SIG-M5 treated with dmso at 0.1 percent for 504 hours (cell line): Measurements from ENCODE around the gene TCN1.
A peak's percentile ranks its signal among the peaks of the same experiment; 100 is the strongest.
"Not testable (repeated sequence)": the region's sequence is repeated elsewhere in the genome, so short reads cannot be mapped to it uniquely, and the experiment has no call there.

Source experiments
- DNase-seq: peaks from one replicate; lab custom pipeline; 2025; ENCODE audit not compliant: unreplicated experiment; lab: John Stamatoyannopoulos, UW

TCN1 gene

DNA sequence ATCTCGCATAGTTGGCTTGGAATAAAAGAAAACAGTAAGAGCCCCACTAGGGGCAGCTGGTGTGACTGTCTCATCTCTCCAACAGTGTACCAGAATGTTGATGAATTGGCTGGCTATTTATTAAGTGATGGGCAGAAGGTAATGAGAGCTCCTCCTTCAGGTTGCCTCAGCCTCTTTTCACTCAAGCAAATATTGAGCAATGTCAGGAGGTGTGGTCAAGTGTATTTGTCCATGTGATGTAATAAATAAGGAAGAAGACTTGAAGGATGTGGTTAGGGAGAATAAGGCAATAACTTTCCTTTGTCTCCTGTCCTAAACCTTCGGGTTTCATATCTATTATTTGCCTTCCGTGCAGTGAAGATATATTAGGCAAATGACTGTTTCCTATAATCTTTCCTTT lies at the start of gene TCN1:
Gene TCN1, minus strand, starts transcription at position 91 of the 400 bp plus-strand sequence. Its CDS starts 17 bp downstream, at position 74.
- DNase-seq, result peak; percentile 90

DNA sequence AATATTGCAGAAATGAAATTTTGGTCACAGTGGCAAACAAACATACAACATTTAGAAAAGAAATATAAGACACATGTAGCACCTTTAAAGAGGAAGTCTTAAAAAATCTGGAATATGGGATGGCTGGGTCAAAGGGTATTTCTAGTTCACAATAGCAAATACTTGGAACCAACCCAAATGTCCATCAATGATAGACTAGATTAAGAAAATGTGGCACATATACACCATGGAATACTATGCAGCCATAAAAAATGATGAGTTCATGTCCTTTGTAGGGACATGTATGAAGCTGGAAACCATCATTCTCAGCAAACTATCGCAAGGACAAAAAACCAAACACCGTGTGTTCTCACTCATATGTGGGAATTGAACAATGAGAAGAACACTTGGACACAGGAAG lies 37.3 kb upstream of the TCN1 start:
- not testable (repeated sequence) for DNase-seq

GRCh38 chr11:59901306-59901705 lies 35.0 kb upstream of the TCN1 start:
- DNase-seq, result no peak

DNA sequence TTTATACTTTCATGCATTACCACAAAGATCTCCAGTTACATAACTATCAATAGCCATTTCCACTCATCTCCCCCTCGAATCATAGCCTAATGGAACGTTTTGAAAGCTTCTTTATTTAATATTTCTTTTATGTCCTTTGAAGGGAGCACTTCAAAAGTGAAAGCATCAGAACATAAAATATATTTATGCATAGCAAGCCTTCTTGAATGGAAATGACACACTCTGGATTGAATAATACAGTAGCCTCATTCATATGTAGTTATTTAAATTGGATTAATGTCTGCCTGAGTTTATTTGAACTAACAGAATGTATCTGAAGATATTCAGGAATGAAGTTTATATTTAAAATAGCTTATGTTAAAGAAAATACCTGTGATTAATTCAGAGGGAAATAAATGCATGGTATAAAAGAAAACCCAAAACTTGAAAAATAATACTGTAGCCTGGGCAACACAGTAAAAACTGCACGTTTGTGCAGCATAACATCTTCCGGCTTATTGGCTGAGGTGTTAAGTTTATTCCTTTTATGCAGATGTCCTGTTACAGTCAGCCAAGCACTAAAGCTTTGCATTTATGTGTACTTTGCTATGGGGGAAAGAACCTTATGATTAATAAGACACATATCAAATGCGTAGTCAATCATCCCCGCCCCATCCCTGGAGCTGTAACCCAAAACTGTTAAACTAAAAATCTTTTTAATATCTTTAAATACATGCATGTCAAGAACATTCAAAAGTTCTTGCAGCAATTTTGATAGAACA lies 34.3 kb upstream of the TCN1 start:
- DNase-seq, result no peak

GRCh38 chr11:59899532-59899931 lies 33.2 kb upstream of the TCN1 start:
- DNase-seq, result no peak

DNA sequence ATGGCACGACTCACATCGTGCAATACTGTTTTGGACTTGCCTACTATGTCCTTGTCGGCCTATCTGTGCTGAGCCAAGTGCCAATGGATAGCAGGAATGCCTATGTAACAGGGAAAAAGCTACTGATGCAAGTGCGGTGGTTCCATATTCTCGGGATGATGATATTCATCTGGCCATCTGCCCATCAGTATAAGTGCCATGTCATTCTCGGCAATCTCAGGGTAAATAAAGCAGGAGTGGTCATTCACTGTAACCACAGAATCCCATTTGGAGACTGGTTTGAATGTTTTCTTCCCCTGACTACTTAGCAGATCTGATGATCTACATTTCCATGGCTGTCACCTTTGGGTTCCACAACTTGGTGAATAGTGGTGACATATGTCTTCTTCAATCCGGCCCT lies 32.4 kb upstream of the TCN1 start:
- DNase-seq, result no peak

- DNase-seq, result no peak
Measured at GRCh38 chr11:59898046-59898445, 31.8 kb upstream of the TCN1 start.

- no peak for DNase-seq
Measured at GRCh38 chr11:59894616-59895015, 28.3 kb upstream of the TCN1 start.

GRCh38 chr11:59891781-59892181 lies 25.5 kb upstream of the TCN1 start:
- no peak for DNase-seq

DNA sequence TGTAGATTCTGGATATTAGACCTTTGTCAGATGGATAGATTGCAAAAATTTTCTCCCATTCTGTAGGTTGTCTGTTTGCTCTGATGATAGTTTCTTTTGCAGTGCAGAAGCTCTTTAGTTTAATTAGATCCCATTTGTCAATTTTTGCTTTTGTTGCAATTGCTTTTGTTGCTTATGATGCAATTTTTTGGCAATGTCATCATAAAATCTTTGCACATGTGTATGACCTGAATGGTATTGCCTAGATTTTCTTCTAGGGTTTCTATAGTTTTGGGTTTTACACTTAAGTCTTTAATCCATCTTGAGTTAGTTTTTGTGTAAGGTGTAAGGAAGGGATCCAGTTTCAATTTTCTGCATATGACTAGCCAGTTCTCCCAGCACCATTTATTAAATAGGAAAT lies 20.9 kb upstream of the TCN1 start:
- DNase-seq, result not testable (repeated sequence)

- DNase-seq, result no peak
Measured at GRCh38 chr11:59883597-59883996, 17.3 kb upstream of the TCN1 start.

GRCh38 chr11:59879567-59879966 lies 13.3 kb upstream of the TCN1 start:
- no peak for DNase-seq

DNA sequence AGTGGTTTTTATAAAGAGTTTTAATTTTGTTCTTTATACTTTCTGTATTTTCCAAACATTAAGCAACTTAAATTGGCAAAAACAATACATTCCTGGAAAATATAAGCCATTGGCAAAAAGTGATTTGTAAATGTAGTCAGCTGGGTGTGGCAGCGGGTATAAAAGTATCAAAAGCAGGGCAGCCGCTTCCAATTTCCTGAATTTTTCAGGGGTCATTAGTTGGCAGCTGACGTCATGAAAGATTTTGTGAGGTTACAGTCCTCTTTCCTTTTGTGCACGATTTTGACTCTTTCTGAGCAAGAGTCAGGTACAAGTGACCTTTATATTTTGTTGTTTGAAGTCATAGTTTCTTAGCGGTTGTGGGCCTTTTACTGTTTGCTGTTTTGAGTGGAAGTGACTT lies 12.3 kb upstream of the TCN1 start, which contains the start of gene OOSP3:
Gene OOSP3, plus strand, starts transcription at position 208 of the 400 bp plus-strand sequence. Its CDS starts 27 bp downstream, at position 235.
- no peak for DNase-seq

GRCh38 chr11:59877784-59878183 lies 11.5 kb upstream of the TCN1 start:
- DNase-seq, result no peak

- DNase-seq, result no peak
Measured at GRCh38 chr11:59877325-59877724, 11.0 kb upstream of the TCN1 start.

DNA sequence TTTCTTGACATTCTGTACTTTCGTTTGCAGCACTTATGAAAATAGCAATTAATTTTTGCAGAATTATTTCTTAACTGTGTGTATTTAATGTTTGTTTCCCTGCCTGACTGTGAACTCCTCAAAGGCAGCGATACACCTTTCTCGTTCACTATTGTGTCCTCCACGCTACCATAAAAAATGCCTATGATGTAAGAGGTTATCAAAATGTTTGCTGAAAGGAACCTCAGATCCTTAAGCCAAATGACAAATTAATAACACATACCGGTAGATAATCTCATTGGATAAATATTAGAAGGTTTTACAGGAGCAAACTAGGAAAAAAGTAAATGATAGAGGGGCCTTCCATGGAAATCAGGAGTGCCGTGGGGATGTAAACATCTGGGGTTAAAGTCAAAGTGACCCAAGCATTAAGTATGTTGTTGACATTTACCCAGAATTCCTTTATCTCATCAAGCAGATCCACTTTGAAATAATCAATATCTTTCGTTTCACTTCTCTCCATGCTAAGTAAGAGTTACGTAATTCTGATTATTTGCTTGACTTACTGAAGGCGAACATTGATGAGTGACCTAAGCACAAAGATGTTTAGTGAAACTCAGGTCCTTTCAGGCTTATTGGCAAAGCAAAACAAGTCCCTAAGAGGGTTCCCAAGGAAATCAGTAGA lies 9.7 kb upstream of the TCN1 start:
- DNase-seq, result no peak

- DNase-seq, result no peak
Measured at GRCh38 chr11:59872076-59872475, 5.8 kb upstream of the TCN1 start.

DNA sequence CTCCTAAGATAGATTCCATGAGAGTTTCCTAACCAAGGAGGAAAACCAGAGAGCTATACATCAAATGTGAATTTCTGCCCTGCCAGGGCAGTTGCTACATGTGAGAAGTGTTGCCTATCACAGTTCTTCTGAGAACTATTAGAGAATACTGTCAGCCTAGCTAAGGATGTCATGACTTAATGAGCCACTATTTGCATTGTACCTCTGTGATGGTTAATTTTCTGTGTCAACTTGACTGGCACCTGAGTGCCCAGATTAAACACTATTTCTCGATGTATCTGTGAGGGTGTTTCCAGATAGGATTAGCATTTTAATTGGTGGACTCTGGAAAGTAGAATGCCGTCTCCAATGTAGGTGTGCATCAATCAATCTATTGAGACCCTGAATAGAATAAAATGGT lies 1.7 kb upstream of the TCN1 start:
- no peak for DNase-seq

- no peak for DNase-seq
Measured at GRCh38 chr11:59866836-59867235, 549 bp upstream of the TCN1 start.

- no peak for DNase-seq
Measured at GRCh38 chr11:59865031-59865430, 1.3 kb downstream of the TCN1 start.

GRCh38 chr11:59862252-59862651 lies 4.0 kb downstream of the TCN1 start:
- DNase-seq, result peak; percentile 43

DNA sequence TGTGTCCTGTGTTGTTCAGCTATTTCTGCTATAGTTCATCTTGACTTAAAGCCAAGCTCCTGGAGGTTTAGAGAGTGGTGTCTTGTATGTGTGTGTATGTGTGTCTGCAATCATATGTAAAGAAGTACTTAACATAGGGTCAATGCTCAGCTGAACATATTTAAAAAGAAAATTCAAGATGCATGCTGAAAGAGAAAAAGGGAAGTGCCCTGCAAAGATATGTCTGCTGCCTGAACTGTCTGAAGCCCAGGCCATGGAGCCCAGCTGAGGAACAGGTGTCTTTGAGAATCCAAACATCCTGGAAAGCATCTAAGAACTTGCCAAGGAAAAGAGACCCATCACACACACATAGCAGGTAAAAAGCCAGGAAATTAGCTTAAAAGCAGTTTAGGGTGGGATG lies 6.6 kb downstream of the TCN1 start:
- DNase-seq, result peak; percentile 5
